ENCODE results near the gene RAB1B.
"Not testable (repeated sequence)": the region's sequence is repeated elsewhere in the genome, so short reads cannot be mapped to it uniquely, and the experiment has no call there.

The RAB1B gene

GRCh38 chr11:66299186-66299585 is 30.7 kb downstream of the RAB1B start:
- no peak overlapping the region for H3K27ac ChIP-seq
- TF ChIP-seq, protein P1, sequence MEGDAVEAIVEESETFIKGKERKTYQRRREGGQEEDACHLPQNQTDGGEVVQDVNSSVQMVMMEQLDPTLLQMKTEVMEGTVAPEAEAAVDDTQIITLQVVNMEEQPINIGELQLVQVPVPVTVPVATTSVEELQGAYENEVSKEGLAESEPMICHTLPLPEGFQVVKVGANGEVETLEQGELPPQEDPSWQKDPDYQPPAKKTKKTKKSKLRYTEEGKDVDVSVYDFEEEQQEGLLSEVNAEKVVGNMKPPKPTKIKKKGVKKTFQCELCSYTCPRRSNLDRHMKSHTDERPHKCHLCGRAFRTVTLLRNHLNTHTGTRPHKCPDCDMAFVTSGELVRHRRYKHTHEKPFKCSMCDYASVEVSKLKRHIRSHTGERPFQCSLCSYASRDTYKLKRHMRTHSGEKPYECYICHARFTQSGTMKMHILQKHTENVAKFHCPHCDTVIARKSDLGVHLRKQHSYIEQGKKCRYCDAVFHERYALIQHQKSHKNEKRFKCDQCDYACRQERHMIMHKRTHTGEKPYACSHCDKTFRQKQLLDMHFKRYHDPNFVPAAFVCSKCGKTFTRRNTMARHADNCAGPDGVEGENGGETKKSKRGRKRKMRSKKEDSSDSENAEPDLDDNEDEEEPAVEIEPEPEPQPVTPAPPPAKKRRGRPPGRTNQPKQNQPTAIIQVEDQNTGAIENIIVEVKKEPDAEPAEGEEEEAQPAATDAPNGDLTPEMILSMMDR (conservative IDR thresholded peaks at IDR 0.05): no peak

GRCh38 chr11:66302656-66303055 is 34.2 kb downstream of the RAB1B start:
- TF ChIP-seq, protein P1 (conservative IDR thresholded peaks at IDR 0.05): no peak
- no peak overlapping the region for H3K27ac ChIP-seq

DNA sequence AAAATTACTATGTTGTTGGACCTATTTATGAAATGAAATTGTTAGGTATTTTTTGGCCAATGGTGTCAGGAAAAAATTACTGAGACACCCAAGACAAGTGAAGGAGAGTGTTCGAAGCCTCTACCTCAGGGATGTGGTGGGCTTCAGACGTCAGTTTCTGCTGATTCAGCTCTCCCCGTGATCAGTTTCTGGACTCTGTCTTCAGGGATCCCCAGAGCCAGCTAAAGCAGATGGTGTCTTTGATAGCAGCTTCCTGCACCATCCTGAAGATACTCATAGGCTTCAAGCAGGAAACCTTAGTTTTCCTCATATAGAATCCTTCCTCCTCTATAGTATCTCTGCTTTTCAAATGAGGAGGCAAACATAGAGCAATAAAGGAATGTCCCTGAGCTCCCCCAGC is 41.0 kb downstream of the RAB1B start:
- TF ChIP-seq, protein P1 (conservative IDR thresholded peaks at IDR 0.05): no peak
- no peak overlapping the region for H3K27ac ChIP-seq

GRCh38 chr11:66310324-66310723 is 41.9 kb downstream of the RAB1B start:
- TF ChIP-seq, protein P1 (conservative IDR thresholded peaks at IDR 0.05): no peak
- no peak overlapping the region for H3K27ac ChIP-seq

DNA sequence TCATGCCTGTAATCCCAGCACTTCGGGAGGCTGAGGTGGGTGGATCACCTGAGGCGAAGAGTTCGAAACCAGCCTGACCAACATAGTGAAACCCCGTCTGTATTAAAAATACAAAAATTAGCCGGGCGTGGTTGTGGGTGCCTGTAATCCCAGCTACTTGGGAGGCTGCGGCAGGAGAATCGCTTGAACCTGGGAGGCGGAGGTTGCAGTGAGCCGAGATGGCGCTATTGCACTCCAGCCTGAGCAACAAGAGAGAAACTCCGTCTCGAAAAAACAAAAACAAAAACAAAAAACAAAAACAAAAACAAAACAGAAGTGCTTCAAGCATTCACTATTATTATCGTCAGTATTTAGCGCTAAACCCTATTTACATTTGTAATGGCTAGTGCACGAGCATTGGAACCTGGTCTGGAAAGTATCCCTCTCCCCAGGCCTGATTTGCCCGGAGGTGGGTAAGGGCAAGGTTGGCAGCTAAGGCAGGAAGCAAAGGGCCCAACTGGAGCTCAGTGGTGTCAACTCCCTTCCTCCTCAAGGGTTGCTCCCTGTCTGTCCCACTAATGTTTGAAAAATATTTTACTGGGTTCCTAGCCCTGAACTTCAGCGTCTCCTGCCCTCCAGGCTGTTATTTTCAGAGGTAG is 42.5 kb downstream of the RAB1B start:
- not testable (repeated sequence) for H3K27ac ChIP-seq

- TF ChIP-seq, protein P1 (conservative IDR thresholded peaks at IDR 0.05): peak; percentile 81; the same call in 1 of the 2 replicates
- H3K27ac ChIP-seq: peak overlapping the region; percentile 69
Measured at GRCh38 chr11:66311470-66311964, 43.1 kb downstream of the RAB1B start.

- peak overlapping the region; percentile 69 for H3K27ac ChIP-seq
- TF ChIP-seq, protein P1 (conservative IDR thresholded peaks at IDR 0.05): peak; percentile 47
Measured at GRCh38 chr11:66311965-66312548, 43.6 kb downstream of the RAB1B start.
